Tibial artery (tissue), 4 donors: ENCODE measurements around the gene PDE8B.

Experiments
- DNase-seq, 2 donors: peaks; one replicate each; pipeline ENCODE4 v3.0.0-alpha.2; 2019
- H3K27ac ChIP-seq, 2 donors: fragments of 200-600 bp; sonication (generic) in 1 of 2; 1 replicate in 1 of 2; 2 replicates in 1 of 2; pipeline ENCODE4 v1.5.1; 2018 to 2019; ENCODE audit warnings: mild to moderate bottlenecking in 1 of 2
- H3K27me3 ChIP-seq, 2 donors: fragments of 200-600 bp; sonication (generic) in 1 of 2; one replicate each; pipeline versions ENCODE4 v1.5.1 to v1.6.0; 2016 to 2019
- H3K36me3 ChIP-seq, 3 donors: fragments of 200-600 bp; sonication (generic) in 2 of 3; one replicate each; pipeline ENCODE4 v1.5.1; 2016 to 2019; ENCODE audit warnings: mild to moderate bottlenecking in 2 of 3
- H3K4me1 ChIP-seq, 4 donors: fragments of 200-600 bp; sonication (generic) in 2 of 4; 1 replicate in 3 of 4; 2 replicates in 1 of 4; pipeline ENCODE4 v1.5.1; 2016 to 2019
- H3K4me3 ChIP-seq, 2 donors: fragments of 200-600 bp; sonication (generic) in 1 of 2; 1 replicate in 1 of 2; 2 replicates in 1 of 2; pipeline ENCODE4 v1.5.1; 2018 to 2019; ENCODE audit warnings: mild to moderate bottlenecking in 2 of 2
- H3K9me3 ChIP-seq, 3 donors: fragments of 200-600 bp; sonication (generic) in 1 of 3; one replicate each; pipeline ENCODE4 v1.5.1; 2016 to 2019
- intact Hi-C: fragments of 100-400 bp; cut with DNase I; formaldehyde crosslinking; loops from one replicate; pipeline ENCODE4 v1.15.0; 2023; ENCODE audit warnings: low total_unique reads
- TF ChIP-seq, protein P1 (sequence below), 2 experiments: fragments of 200-600 bp in 1 of 2; fragments of 450-650 bp in 1 of 2; IDR thresholded peaks; one replicate each; pipeline ENCODE4 v1.5.1; 2017 to 2019; ENCODE audit warnings: antibody characterized with exemption in 2 of 2, mild to moderate bottlenecking in 1 of 2, moderate library complexity in 1 of 2

The PDE8B gene

DNA sequence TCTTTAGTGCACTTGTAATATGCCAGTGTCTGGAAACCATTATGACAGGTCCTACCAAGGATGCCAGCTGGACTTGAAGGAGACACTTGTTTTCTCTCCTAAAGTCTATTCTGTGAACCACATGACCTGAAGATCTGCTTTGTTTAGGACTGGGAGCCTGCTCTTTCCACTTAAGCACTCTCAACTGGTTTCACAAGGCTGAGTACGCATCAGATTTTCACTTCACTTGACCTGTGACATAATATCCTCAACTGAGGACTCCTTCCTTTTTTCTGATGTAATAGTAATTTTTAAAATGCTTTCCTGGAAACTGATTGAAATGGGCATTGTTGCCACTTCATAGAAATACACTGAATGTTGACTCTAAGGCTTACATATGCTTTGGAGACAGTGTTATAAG is 52.2 kb downstream of the PDE8B start:
- H3K4me1 ChIP-seq = no peaks in the 10 kb centered on the region
- DNase-seq = no peak
- H3K27ac ChIP-seq = no peak overlapping the region
- H3K4me3 ChIP-seq = no peak overlapping the region
- no peaks in the 10 kb centered on the region for H3K9me3 ChIP-seq
- H3K27me3 ChIP-seq = no peaks in the 10 kb centered on the region
- no peaks in the 10 kb centered on the region for H3K36me3 ChIP-seq
- intact Hi-C loops = no loop called here
- TF ChIP-seq, protein P1, sequence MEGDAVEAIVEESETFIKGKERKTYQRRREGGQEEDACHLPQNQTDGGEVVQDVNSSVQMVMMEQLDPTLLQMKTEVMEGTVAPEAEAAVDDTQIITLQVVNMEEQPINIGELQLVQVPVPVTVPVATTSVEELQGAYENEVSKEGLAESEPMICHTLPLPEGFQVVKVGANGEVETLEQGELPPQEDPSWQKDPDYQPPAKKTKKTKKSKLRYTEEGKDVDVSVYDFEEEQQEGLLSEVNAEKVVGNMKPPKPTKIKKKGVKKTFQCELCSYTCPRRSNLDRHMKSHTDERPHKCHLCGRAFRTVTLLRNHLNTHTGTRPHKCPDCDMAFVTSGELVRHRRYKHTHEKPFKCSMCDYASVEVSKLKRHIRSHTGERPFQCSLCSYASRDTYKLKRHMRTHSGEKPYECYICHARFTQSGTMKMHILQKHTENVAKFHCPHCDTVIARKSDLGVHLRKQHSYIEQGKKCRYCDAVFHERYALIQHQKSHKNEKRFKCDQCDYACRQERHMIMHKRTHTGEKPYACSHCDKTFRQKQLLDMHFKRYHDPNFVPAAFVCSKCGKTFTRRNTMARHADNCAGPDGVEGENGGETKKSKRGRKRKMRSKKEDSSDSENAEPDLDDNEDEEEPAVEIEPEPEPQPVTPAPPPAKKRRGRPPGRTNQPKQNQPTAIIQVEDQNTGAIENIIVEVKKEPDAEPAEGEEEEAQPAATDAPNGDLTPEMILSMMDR (IDR thresholded peaks at IDR 0.05) = no peak

DNA sequence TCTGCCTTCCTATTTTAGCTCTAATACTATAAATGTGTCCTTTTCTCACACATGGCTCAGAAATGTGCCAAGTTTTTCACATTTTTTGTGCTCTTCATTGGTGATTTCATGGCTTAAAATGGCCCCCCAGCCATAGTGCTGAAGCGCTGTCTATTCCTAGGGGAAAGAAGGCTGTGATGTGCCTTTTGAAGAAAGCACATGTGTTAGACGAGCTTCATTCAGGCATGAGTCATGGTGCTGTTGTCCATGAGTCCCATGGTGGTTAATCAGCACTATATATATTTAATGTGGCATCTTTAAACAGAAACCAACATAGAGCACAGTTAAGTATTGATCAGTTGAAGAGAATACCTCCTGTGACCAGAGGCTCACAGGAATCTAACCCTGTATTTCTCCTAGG is 55.8 kb downstream of the PDE8B start:
- no peaks in the 10 kb centered on the region for H3K27me3 ChIP-seq
- peaks cover 0 to 6% (median 0%) of the 10 kb centered on the region in 3 donors for H3K9me3 ChIP-seq
- H3K27ac ChIP-seq = no peak overlapping the region
- TF ChIP-seq, protein P1 (IDR thresholded peaks at IDR 0.05) = no peak
- no peak overlapping the region for H3K4me3 ChIP-seq
- no peaks in the 10 kb centered on the region for H3K4me1 ChIP-seq
- H3K36me3 ChIP-seq = no peaks in the 10 kb centered on the region
- intact Hi-C loops = no loop called here
- DNase-seq = no peak

DNA sequence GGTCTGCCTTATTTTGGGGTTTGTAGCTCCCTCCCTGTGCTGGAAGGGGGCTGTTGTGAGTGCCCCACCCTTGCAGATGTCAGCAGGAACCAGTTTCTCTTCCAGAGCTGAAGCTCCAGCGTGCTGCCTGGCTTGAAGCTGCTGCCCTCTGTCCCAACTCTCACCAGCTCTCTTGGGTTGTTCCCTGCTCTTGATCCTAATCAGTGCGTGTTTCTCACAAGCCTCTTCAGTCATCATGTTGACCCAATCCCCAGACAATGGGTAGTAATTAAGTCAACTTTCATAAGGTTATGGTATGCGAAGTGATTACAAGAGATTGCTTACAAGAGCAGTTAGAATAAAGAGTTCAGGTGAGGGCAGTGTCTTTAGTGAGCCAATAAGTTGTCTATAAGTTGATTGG is 57.0 kb downstream of the PDE8B start:
- Histone ChIP-seq H3K27me3 (no peaks in the 10 kb centered on the region), H3K36me3 (no peaks in the 10 kb centered on the region), H3K9me3 (peaks cover 0 to 6% (median 0%) of the 10 kb centered on the region in 3 donors), H3K4me3 (no peak overlapping the region), H3K4me1 (no peaks in the 10 kb centered on the region), H3K27ac (no peak overlapping the region)
- TF ChIP-seq, protein P1 (IDR thresholded peaks at IDR 0.05) = no peak
- intact Hi-C loops = no loop called here
- DNase-seq = no peak

GRCh38 chr5:77272206-77272605 is 61.7 kb downstream of the PDE8B start:
- Histone ChIP-seq H3K4me3 (no peak overlapping the region), H3K9me3 (peaks cover 0 to 6% (median 0%) of the 10 kb centered on the region in 3 donors), H3K27me3 (no peaks in the 10 kb centered on the region), H3K36me3 (no peaks in the 10 kb centered on the region), H3K4me1 (no peaks in the 10 kb centered on the region), H3K27ac (no peak overlapping the region)
- no peak for DNase-seq
- TF ChIP-seq, protein P1 (IDR thresholded peaks at IDR 0.05) = no peak
- intact Hi-C loops = no loop called here

DNA sequence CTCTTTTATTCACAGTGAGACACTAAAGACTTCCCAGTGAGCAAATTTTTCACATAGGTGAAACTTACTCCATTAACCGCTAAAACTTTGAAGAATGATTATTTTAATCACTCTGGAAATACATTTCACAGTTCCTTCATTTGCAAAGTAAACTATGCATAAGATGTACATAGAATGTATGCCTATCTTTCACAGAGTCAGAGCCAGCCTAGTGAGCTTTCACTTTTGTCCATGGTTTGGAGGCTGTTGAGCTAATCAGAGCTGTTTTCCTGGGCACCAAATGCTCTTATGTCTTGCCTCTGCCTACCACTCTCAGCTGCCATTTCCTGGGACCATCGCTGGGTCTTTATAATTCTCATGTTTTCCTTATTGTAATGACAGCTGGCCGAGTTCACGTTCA is 67.3 kb downstream of the PDE8B start:
- Histone ChIP-seq H3K27ac (no peak overlapping the region), H3K36me3 (no peaks in the 10 kb centered on the region), H3K27me3 (no peaks in the 10 kb centered on the region), H3K4me3 (no peak overlapping the region), H3K4me1 (peaks cover 0 to 8% (median 2%) of the 10 kb centered on the region in 4 donors), H3K9me3 (no peaks in the 10 kb centered on the region)
- no peak for DNase-seq
- intact Hi-C loops = no loop called here
- TF ChIP-seq, protein P1 (IDR thresholded peaks at IDR 0.05) = no peak

- H3K27ac ChIP-seq = no peak overlapping the region
- no peaks in the 10 kb centered on the region for H3K9me3 ChIP-seq
- H3K27me3 ChIP-seq = no peaks in the 10 kb centered on the region
- intact Hi-C loops = no loop called here
- no peak for DNase-seq
- no peak overlapping the region for H3K4me3 ChIP-seq
- TF ChIP-seq, protein P1 (IDR thresholded peaks at IDR 0.05) = no peak
- peaks cover 0 to 8% (median 2%) of the 10 kb centered on the region in 4 donors for H3K4me1 ChIP-seq
- no peaks in the 10 kb centered on the region for H3K36me3 ChIP-seq
Measured at GRCh38 chr5:77280036-77280435, 69.6 kb downstream of the PDE8B start.
